Retinal pigment epithelial cell (primary cell): ENCODE results near the gene MND1.
"Not testable (repeated sequence)": the region's sequence is repeated elsewhere in the genome, so short reads cannot be mapped to it uniquely, and the experiment has no call there.

Experiments
- DNase-seq: peaks from one replicate; pipeline ENCODE4 v3.0.0-alpha.2; 2010; ENCODE audit warnings: low read depth
- H3K4me3 ChIP-seq: 2 replicates; pipeline ENCODE4 v1.5.1; 2011; ENCODE audit warnings: mild to moderate bottlenecking, low read length, control low read depth, moderate library complexity
- CTCF ChIP-seq: conservative IDR thresholded peaks from 2 replicates; pipeline ENCODE4 v1.5.1; 2011; ENCODE audit warnings: low read depth, low read length, control low read depth, inconsistent platforms

Gene MND1

GRCh38 chr4:153448003-153448731, 103.7 kb downstream of the MND1 start:
- no peak overlapping the region for H3K4me3 ChIP-seq
- no peak for DNase-seq
- no peak for TF ChIP-seq CTCF

GRCh38 chr4:153449338-153449737, 104.8 kb downstream of the MND1 start:
- H3K4me3 ChIP-seq, result no peak overlapping the region
- DNase-seq, result no peak
- no peak for TF ChIP-seq CTCF

- DNase-seq, result no peak
- no peak overlapping the region for H3K4me3 ChIP-seq
- no peak for TF ChIP-seq CTCF
Measured at GRCh38 chr4:153450544-153450917, 106.0 kb downstream of the MND1 start.

- not testable (repeated sequence) for H3K4me3 ChIP-seq, DNase-seq
Measured at GRCh38 chr4:153451145-153451544, 106.7 kb downstream of the MND1 start.

DNA sequence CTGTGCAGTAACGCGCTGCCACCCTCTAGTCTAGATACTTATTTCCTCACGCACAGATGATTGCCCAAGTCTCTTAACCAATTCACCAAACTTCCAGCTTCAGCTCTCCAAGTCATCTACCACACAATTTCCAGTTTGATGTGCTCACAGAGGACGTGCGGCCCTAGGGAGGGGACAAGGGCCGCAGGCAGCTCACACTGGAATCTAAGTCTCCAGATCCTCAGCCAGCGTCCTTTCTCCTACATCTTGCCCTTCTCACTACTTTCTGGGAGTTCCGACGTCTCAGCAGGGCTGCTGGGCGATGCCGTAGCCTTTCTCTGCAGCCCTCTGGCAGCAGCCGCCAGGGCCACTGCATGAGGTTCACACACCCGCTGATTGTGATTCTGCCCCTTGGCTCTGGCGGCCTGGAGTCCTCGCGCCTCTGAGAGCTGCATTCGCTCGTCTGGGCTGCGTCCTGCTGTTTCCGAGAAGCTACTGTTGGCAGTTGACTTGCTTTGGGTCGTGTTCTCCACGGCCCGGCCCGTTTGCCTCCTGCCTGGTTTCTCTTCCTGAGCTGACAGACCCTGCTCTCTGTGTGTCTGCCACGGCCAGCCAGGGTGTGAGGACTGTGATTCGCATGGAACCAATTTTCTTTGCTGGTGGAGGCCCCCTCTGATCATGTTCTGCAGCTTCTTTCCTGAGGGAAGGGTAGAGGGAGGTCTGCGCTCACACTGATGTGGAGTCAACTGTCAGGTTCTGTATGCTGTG, 107.6 kb downstream of the MND1 start:
- no peak for TF ChIP-seq CTCF
- H3K4me3 ChIP-seq, result no peak overlapping the region
- no peak for DNase-seq

- TF ChIP-seq CTCF, result no peak
- DNase-seq, result no peak
- no peak overlapping the region for H3K4me3 ChIP-seq
Measured at GRCh38 chr4:153452658-153453378, 108.3 kb downstream of the MND1 start.

- no peak for TF ChIP-seq CTCF
- no peak for DNase-seq
- no peak overlapping the region for H3K4me3 ChIP-seq
Measured at GRCh38 chr4:153453402-153453801, 108.9 kb downstream of the MND1 start.
